ENCODE measurements around the gene ABLIM2.

The ABLIM2 gene

GRCh38 chr4:8177956-8178355, 19.3 kb upstream of the ABLIM2 start:
- TF ChIP-seq, protein P1, sequence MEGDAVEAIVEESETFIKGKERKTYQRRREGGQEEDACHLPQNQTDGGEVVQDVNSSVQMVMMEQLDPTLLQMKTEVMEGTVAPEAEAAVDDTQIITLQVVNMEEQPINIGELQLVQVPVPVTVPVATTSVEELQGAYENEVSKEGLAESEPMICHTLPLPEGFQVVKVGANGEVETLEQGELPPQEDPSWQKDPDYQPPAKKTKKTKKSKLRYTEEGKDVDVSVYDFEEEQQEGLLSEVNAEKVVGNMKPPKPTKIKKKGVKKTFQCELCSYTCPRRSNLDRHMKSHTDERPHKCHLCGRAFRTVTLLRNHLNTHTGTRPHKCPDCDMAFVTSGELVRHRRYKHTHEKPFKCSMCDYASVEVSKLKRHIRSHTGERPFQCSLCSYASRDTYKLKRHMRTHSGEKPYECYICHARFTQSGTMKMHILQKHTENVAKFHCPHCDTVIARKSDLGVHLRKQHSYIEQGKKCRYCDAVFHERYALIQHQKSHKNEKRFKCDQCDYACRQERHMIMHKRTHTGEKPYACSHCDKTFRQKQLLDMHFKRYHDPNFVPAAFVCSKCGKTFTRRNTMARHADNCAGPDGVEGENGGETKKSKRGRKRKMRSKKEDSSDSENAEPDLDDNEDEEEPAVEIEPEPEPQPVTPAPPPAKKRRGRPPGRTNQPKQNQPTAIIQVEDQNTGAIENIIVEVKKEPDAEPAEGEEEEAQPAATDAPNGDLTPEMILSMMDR (conservative IDR thresholded peaks at IDR 0.05), result no peak
- no peak overlapping the region for H3K27ac ChIP-seq

DNA sequence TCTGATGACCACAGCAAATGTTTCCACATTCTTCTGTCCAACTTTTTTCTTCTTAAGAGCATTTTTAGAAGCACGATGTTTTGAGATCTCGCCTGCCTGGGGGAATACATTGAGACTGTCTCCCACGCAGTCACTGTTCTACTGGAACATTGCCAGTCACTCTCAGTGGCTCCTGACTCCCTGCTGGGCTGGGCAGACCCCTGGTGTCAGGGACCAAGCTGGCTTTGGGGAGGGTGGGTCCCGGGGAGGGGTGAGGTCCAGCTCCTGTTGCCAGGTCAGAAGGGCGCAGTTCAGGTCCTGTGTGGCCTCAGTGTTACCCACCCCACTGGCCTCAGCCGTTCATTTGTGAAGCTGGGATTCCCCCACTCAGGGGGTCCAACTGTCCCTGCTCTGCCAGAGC, 18.9 kb upstream of the ABLIM2 start:
- H3K27ac ChIP-seq, result no peak overlapping the region
- TF ChIP-seq, protein P1 (conservative IDR thresholded peaks at IDR 0.05), result no peak

DNA sequence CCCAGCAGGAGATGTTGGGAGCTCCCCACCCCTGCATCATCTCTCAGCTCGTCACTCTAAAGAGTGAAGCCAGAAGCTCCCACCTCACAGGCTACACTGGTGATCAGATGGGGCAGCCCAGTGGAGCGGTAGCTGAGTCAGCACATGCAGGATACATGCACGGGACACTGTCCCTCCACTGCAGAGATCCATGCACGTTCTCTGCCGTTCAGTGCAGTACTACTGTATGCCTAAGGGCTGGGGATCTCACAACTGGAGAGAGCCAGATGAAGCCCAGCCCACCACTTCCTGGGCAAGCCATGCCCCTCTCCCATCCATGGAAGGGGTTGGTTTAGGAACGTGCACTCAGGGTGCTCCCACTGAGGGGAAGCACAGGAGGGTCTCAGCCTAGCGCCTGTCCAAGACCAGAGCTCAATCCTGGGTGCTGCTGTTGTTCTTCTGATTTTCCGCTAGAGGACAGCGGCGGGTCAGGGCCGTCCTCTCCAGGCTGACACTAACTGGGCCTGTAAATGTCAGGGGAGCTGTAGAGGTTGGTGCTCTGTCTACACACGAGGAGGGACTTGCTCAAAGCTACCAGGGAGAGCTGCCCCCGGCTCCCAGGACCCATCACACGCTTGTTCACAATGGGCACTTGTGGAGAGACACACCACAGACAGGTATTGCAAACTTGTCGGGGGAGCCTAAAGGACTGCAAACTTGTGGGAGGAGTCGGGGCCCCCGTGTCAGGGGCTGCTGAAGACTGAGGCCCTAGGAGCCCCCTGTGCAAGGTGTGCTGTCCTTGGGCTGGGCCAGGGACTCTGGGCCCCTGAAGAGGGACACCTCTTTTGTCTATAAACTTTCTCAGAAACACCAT, 18.2 kb upstream of the ABLIM2 start:
- TF ChIP-seq, protein P1 (conservative IDR thresholded peaks at IDR 0.05), result peak; percentile 95
- H3K27ac ChIP-seq, result no peak overlapping the region

- H3K27ac ChIP-seq, result peak overlapping the region; percentile 37
- TF ChIP-seq, protein P1 (conservative IDR thresholded peaks at IDR 0.05), result no peak
Measured at GRCh38 chr4:8175686-8176085, 17.1 kb upstream of the ABLIM2 start.

DNA sequence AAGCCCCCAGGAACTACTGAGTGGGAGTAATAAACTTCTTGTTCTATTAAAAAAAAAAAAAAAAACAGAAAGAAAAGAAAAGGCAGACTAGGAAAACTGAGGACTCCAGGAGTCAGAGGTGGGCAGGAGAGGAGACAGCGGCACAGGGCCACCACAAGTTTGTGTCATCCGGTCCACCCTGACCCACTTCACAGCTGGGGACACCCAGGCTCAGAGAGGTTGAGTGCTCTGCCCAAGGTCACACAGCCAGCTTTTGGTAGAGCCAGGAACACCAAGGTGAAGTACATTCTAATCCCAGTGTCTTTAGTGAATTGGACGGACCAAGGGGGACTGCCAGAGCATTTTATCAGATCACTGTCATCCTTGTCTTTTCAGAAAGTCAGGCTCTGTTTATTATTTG, 16.4 kb upstream of the ABLIM2 start:
- peak overlapping the region; percentile 37 for H3K27ac ChIP-seq
- TF ChIP-seq, protein P1 (conservative IDR thresholded peaks at IDR 0.05), result no peak

- no peak overlapping the region for H3K27ac ChIP-seq
- TF ChIP-seq, protein P1 (conservative IDR thresholded peaks at IDR 0.05), result no peak
Measured at GRCh38 chr4:8173492-8174242, 15.1 kb upstream of the ABLIM2 start.
